ENCODE data around the gene GAP43.

The GAP43 gene

GRCh38 chr3:115766587-115767482, 143.5 kb downstream of the GAP43 start:
- no peak for DNase-seq (ENCODE audit: low spot score)

- DNase-seq (ENCODE audit: low spot score), result no peak
Observed at GRCh38 chr3:115768661-115769060, 145.4 kb downstream of the GAP43 start.

Data from NAMALWA (cell line).